HUDEP-2 (cell line): ENCODE measurements around the gene EIF1B.
A peak's percentile ranks its signal among the peaks of the same experiment; 100 is the strongest.

Source experiments
- DNase-seq, 76 experiments: peaks; one replicate each; lab custom pipeline; 2025; ENCODE audit not compliant: unreplicated experiment in 76 of 76; lab: John Stamatoyannopoulos, UW

Gene EIF1B

GRCh38 chr3:40307176-40307575, 2.3 kb upstream of the EIF1B start:
- DNase-seq, result no peak

- peak in 5 of 76 experiments; percentile 8 to 61 (median 37) for DNase-seq
These were observed 636 bp upstream of the EIF1B start for GRCh38 chr3:40308725-40309417.

GRCh38 chr3:40309925-40310695, 603 bp downstream of the EIF1B start:
- DNase-seq, result peak in 18 of 76 experiments; percentile 7 to 62 (median 34)

GRCh38 chr3:40310705-40311104, 1.2 kb downstream of the EIF1B start:
- peak in 2 of 76 experiments; percentile 2 to 3 for DNase-seq

- DNase-seq, result peak in 15 of 76 experiments; percentile 2 to 42 (median 17)
These were observed 3.2 kb downstream of the EIF1B start for GRCh38 chr3:40312661-40313226.

- DNase-seq, result peak in 19 of 76 experiments; percentile 1 to 63 (median 21)
These were observed 4.7 kb downstream of the EIF1B start for GRCh38 chr3:40313975-40314860.

- peak in 29 of 76 experiments; percentile 1 to 59 (median 31) for DNase-seq
These were observed 7.8 kb downstream of the EIF1B start for GRCh38 chr3:40317061-40317855.

GRCh38 chr3:40321818-40322217, 12.3 kb downstream of the EIF1B start:
- no peak for DNase-seq

- DNase-seq, result no peak
These were observed 14.4 kb downstream of the EIF1B start for GRCh38 chr3:40323946-40324345.

GRCh38 chr3:40324621-40325020, 15.1 kb downstream of the EIF1B start:
- no peak for DNase-seq

GRCh38 chr3:40325465-40325864, 16.0 kb downstream of the EIF1B start:
- no peak for DNase-seq

- no peak for DNase-seq
These were observed 18.9 kb downstream of the EIF1B start for GRCh38 chr3:40328374-40328773.

GRCh38 chr3:40329071-40329470, 19.6 kb downstream of the EIF1B start:
- no peak for DNase-seq

- no peak for DNase-seq
These were observed 23.2 kb downstream of the EIF1B start for GRCh38 chr3:40332684-40333083.

- DNase-seq, result no peak
These were observed 23.9 kb downstream of the EIF1B start for GRCh38 chr3:40333416-40333815.

- DNase-seq, result no peak
These were observed 24.3 kb downstream of the EIF1B start for GRCh38 chr3:40333852-40334251.

GRCh38 chr3:40336101-40336500, 26.6 kb downstream of the EIF1B start:
- no peak for DNase-seq

- DNase-seq, result peak in 1 of 76 experiments; percentile 5
These were observed 27.1 kb downstream of the EIF1B start for GRCh38 chr3:40336511-40337135.
